A673 (cell line): ENCODE results near the gene N4BP2.

ENCODE experiments used
- EZH2 ChIP-seq: fragments of 200-600 bp; sonication (generic); IDR thresholded peaks from 2 replicates; pipeline ENCODE4 v1.6.1; 2017; ENCODE audit warnings: borderline replicate concordance, low read depth, mild to moderate bottlenecking, mixed read lengths, antibody characterized with exemption, low read length; ENCODE audit not compliant: poor library complexity, severe bottlenecking
- TF ChIP-seq, protein P1 (sequence below): fragments of 300-800, 200-600 bp; sonication (generic); conservative IDR thresholded peaks from 2 replicates; pipeline ENCODE4 v1.5.1; 2017; ENCODE audit warnings: low read depth, mild to moderate bottlenecking, antibody characterized with exemption, low read length, moderate library complexity, mixed read lengths

DNA sequence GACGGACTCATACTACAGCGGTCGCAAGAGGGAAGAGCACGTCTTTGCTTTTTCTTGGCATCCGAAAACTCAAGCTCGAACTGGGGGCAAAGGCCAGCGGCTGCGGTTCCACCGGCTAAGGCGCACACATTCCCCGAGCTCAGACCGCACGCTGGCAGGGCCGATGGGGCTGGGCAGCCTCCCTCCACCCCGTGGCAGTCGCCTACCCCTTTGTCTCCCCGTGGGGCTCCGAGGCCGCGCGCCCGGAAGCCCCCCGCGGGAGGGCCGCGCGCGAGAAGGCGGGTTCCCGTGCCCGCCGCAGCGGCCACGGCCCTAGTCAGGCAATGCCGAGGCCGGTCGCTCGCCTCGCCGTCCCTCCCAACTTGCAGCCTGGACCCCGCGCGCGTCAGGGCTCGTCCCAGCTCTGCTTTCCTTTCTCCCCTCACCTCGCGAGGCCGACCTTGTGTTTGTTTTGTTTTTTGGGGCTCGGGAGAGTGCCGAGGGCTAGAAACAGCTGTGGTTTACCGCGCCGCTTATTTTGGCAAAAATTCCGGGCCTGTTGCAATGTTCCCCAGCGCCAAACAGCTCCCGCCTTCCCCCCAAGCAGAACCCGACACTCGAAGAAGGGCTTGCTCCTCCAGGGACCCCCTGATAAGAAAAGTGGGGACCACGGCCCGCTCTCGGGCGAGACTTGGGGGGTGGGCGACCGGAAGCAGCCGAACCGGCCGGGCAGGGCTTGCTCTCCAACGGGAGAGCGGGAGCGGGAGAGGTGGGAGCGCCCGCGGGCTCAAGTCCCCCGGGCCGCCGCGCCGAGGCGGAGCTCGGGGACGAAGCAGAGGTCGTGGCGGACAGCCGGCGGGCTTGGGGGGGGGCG lies 561 bp upstream of the N4BP2 start:
- TF ChIP-seq, protein P1, sequence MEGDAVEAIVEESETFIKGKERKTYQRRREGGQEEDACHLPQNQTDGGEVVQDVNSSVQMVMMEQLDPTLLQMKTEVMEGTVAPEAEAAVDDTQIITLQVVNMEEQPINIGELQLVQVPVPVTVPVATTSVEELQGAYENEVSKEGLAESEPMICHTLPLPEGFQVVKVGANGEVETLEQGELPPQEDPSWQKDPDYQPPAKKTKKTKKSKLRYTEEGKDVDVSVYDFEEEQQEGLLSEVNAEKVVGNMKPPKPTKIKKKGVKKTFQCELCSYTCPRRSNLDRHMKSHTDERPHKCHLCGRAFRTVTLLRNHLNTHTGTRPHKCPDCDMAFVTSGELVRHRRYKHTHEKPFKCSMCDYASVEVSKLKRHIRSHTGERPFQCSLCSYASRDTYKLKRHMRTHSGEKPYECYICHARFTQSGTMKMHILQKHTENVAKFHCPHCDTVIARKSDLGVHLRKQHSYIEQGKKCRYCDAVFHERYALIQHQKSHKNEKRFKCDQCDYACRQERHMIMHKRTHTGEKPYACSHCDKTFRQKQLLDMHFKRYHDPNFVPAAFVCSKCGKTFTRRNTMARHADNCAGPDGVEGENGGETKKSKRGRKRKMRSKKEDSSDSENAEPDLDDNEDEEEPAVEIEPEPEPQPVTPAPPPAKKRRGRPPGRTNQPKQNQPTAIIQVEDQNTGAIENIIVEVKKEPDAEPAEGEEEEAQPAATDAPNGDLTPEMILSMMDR: no peak
- TF ChIP-seq EZH2: no peak
